Measurements from ENCODE around the gene GRM7.
A peak's percentile ranks its signal among the peaks of the same experiment; 100 is the strongest.

GRM7 gene

DNA sequence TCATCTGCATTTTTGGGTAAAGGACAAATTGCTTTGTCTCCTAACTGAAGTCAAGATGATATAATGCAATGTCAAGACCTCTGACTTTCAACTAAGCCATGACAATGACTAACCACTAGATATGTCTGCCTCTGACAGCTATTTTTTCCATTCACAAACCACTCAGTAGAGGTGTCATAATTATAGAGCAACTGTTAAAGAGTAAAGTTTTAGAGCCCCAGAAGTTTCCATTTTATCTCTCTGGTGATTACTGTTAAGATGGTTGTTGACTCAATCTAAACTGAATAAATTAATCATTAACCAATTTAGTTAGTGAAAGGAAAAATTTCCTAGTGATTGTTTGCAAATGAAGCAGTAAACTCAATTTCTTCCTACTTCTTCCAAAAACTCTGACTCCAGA lies 779.9 kb downstream of the GRM7 start:
- no peak for DNase-seq

DNA sequence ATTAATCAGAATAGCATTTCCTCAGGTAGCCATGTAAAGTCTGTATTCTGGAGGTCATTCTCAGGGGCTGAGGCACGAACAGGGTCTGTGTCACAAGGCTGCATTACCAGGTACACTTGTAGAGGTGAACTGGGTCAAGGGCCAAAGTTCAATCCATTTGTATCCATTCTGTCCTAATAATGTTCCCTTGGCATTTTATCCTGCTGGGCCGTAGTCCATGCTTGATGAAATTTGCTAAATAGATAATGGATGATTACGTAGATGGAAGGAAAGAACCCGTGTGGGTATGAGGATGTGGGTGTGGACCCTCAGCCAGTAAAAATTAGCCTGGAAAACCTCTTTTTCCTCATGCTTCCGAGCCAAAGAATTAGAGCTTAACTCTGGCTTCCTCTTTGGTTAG lies 785.9 kb downstream of the GRM7 start:
- DNase-seq: no peak

DNA sequence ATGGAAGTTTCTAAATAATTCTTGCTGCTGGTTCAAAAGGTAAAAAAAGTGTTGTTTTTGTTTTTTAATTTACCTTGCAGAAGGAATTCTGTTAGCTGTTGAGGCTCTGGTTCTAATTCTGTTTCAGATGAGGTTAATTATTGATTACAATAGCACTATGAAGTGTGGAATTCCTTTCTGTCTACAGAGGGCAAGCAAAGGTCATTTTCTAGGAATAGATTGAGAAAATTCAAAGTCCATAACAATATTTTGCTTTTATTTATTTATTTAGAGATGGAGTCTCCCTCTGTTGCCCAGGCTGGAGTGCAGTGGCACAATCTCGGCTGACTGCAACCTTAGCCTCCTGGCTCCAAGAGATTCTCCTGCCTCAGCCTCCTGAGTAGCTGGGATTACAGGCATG lies 789.6 kb downstream of the GRM7 start:
- DNase-seq: no peak

DNA sequence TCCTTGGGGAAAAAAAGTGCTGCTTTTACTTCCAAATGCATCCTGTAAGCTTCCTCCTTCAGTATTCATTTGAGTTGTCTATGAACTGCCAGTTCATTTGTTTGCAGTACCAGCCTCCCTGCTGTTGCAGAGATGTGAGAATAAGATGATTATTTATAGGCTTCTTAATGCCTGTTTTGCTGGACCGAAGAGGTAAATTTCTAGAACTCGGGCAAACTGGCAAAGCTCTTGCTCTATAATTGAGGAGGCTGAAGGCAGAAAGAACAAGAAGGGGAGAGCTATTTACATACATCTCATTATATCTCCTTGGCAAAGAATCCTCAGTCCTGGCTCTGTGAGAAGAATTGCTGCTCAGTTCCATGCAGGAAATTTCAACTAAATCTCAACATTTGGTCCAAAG lies 790.4 kb downstream of the GRM7 start:
- peak in 10 of 56 donors; percentile 3 to 31 (median 8) for DNase-seq

DNA sequence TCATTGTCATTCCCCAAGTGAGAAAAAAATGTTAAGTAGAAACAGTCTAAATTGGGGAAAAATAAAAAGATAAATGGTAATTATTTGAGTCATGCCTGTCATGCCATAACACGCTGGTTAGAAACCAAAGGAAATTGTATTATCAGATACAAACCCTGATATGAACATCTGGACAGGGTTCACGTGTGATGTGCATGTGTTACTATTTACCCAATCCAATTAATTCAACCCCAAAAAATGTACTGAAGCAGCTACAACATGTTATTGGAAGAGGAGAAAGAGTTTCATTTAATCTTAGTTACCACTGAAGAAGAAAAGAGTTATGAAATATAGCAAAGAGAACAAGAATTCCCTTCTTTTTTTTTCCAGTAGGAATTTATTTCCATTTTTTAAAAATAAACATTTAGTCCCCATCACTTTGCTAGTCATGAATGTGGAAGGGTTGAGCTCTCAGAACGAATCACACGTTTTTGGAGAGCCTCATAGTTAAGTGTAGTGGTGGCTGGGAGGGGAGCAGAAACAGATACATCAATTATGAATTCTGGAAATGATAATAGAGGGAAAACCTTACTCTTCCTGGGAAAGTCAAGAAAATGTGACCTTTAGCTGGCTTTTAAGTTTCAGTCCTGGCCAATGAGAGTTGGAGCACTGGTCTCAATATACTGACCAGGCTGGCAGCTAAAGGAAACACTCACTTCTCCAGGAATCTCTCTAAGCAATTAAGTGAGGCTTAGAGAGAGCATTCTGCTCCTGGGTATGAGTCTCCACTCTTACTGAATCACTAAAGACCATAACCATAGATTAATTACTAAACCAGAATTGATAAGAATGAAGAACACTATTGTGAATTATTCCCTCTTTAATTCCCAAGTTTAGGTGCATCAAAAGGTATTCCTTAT lies 796.5 kb downstream of the GRM7 start:
- DNase-seq: no peak

DNA sequence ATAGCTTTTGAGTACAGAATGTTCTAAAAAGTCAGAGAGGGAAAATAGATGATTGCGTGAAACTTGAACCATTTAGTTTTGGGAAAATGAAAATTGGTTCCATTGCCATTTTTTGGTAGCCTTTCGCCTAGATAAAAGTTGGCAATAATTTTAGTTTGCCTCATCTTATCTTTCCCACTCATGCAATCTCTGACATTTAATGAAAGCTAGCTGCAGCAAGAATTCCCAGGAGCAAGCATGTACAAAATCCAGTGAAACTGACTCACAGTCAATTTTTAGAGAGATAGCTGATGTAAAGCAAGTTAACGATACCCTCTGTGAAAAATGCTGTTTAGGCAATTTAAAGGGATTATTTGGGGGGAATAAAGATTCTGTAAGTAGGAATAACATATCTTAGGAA lies 797.4 kb downstream of the GRM7 start:
- no peak for DNase-seq

DNA sequence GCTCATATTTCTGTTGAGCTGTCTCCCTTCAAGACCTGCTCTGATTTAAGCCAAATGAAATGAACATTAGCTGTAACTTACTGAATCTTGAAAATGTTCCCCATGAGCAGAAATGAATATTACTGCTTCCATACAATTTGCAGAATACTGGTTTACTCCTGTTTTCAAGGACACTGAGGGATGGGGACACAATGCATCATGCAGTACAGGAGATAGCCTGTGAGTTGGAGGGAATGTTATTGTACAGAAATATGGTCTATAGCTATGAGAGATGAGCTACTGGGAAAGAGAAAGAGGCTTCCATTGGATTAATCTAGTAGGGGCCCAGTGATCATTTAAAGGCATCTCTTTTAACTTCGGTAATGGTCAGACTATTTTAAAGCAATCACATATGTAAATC lies 798.2 kb downstream of the GRM7 start:
- DNase-seq: no peak

DNA sequence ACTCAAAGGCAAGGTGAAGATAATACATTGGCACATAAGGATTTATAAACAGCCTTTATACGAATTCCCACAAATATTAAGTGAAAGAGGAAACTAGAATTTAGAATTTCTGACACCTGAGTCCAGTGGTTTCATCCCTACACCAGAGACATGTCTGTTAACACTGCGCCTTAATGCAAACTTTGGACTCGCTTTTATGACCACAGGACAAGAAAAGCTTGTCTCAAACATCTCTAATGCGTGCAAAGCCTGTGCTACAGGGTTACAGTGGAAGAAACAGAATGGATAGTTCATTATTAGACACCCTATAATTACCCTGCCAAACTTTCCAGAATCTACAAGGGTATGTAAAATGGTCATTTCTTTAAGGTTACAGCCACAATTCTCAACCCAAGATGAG lies 802.9 kb downstream of the GRM7 start:
- no peak for DNase-seq

DNA sequence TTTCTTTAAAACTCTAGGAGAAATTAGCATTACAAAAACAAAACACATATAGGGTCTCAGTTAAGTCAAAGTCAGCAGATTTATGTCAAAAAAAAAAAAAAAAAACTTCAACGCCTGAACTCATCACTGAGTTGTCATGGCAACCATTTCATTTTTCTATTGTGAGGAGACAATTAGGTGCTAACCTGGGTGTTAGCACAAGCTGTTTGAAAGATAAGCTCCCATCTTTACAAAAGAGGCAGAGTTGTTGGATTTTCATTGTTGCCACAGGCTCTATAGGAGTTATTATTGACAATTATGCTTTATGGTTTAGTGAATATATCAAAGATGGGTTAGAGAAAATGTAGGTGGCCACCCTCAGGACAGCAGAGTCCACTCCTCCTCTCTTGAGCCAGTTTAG lies 806.9 kb downstream of the GRM7 start:
- no peak for DNase-seq

DNA sequence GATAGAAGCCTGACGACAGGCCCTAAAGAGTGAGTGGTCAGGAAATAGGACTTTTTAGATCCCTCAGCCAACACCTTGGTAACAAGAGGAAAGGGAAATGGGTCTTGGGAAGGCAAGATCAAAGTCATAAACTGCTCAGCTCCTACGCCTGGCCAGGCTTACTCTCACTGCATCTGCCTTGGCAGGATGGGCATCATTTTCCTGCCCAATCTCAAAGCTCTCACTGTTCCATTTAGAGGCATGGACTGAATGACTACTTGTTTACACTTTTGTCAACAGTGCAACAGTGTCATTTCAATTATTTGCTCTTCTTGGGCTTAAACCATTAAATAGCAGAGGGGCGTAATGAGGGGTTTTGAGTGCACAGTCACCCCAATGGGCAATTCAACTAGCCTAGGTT lies 808.7 kb downstream of the GRM7 start:
- peak in 25 of 56 donors; percentile 2 to 65 (median 23) for DNase-seq

DNA sequence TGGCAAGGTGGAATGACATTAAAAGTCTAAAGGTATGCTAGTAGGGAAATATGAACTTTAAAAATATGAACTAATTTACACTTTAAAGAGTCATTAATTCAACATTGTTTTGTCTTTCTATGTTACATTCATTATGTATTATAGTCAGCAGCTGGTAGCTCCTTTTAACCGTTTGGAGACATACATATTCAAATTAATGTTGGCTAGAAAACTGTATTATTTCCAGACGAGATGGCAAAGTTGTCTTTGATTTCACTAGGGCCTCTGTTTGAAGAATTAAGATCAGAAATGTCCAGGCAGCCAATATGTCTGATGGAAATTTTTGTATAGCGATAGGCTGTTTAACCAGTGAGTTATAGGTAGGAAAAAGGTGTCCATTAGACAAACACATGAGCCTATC lies 817.6 kb downstream of the GRM7 start:
- DNase-seq: no peak

DNA sequence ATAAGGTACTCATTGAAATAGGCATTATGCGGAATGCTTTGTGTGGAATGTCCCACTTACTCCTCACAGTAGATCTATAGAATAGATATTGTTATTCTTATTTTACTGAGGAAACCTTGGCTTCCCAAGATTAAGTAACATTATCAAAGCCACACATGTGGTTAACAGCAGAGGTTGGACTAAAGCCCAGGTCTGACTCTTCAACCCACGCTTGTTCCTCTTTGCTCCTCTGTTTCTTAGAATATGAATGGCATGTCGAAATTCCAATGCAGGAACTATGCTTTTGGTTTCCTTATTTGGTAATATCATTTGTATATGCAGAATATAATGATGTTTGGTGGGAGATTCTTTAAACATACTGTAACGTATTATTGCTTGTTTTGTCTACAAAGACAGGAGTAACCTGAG lies 821.9 kb downstream of the GRM7 start:
- DNase-seq: no peak

DNA sequence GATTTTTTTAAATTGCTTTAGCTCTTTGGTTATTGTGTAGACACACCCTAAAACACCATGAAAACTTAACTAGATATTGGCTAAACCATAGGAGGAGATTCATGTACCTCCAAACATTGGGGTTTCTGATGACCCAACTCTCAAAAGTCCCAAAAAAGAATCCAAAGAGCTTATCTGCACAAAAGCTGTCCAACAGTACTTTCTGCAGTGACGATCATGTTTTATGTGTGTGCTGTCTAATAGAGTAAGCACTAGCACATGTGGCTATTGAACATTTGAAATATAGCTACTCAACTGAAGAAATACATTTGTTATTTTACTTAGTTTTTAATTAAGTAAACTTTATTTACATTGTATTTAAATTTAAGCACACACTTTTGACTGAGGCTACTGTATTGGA lies 822.5 kb downstream of the GRM7 start:
- no peak for DNase-seq

DNA sequence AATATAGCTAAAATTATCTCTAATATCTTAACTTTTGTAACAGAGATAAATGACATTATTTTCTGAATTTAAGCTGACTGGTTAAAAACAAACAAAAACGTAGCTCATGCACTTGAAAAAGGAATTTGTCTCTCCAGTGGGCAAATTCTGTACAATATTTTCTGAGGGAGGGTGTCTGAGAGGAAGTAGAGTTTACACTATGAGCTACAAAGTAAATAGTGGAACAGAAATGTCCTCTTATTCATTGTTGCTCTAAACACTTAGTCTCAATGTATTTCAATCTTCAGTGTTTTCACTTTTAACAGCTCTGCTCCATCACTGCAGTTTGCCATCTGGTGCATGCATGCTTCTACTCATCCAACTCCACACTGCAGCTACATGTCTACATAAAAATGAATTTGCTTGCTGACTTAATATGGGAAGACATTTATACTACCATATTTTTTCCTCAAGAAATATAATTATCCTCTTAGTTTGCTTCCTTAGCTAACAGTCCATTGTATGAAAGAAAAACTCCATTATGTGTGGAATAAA lies 823.3 kb downstream of the GRM7 start:
- DNase-seq: peak in 2 of 56 donors; percentile 14 to 16

DNA sequence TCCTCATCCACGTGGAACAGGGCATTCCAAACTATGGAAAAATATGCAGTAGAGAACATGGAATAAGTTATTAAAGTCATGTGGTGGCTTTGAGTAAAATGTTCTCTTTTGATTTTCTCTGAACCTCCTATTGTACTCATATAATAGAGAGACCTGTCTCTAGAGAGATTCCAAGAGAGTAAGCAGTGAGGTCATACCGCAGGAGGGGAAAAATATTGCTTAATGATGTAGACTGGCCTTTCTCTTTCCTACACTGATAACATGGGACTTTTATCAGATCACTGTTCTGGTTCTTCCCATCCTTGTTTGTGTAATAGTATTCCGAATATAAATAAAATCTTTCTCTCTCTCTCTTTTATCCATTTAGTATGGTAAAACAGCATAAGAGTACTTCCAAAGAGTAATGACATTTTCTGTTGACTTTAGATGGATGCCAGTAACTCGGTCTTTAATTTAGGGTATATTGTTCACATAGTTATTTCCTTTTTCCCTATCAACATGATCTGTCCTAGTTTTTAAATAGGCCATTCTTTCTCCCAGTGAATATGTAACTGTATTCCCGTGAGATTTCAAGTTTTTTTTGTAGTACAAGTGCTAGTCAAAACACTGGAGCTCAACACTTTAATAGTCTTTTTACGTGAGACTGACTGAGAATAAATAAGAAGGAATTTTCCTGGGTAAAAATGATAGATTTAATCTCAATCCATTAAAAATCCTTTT lies 826.7 kb downstream of the GRM7 start:
- DNase-seq: no peak

DNA sequence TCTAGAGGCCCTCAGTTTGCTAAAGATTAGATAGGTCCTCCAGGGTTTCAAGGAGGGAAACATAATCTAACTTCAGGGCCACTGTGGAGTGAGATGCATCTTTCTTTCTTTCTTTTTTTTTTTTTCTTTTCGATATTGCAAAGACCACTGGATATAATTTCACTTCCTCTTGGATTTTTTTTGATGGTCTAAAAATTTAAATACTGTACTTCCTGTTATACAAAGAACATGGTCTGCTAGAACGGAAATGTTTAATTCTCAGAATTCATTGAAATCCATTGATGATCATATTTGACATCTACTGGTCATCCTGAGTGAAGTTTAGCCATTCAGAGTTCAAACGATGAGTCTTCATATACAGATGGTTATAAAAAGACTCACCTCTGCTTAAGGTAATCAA lies 832.0 kb downstream of the GRM7 start:
- no peak for DNase-seq

DNA sequence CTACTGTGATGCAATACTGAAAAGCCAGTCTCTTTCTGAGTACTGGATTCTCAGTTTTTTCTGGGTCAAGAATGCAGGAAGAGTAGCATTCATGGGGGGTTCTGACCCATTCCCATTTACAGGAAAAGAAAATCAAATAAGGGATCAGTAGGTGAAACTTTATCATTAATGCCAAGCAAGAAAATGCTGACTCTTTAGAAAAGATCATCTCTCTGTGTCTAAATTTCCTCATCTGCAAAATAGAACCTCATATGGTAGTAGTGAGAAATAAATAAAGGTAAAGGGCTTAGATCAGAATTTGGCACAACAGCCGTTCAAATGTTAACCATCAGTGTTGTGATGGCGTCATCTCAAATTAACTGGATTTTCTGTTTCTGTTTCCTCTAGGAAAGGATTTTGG lies 833.1 kb downstream of the GRM7 start:
- DNase-seq: no peak

DNA sequence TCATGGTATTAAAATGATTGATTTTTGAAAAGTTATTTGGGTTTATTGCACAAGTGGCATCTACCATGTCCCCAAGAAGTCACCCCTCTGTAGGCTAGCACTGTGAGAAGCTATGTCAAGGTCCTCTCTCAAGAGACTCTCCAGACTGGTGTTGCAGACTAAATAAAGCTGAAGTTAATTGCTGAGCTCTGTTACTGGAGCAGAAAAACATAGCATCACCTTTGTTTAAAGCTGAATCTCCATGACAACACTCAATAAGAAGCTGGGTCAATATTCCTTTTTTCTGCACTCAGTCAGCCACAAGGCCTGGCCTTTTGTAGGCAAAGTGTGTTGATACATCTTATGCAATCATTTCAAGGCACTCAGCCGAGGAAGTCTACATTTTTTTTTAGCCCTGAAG lies 834.1 kb downstream of the GRM7 start:
- no peak for DNase-seq

DNA sequence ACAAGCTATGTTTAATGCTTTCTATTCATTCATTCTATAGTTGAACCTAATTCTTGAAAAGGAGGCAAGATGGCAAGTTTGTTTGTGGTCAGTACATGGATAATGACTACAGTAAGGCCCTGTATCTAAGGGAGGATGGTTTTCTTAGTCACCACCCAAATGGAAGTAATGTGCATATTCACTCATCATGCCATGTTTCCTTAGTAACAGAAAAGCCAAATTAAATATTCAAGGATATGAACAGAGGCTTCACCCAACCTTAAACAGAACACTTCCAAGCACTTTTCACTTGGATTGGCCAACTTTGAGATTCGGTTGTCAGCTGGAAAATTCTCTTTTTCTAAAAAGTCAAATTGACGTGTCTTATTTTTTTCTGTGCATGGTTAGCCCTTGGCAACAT lies 835.4 kb downstream of the GRM7 start:
- DNase-seq: no peak

DNA sequence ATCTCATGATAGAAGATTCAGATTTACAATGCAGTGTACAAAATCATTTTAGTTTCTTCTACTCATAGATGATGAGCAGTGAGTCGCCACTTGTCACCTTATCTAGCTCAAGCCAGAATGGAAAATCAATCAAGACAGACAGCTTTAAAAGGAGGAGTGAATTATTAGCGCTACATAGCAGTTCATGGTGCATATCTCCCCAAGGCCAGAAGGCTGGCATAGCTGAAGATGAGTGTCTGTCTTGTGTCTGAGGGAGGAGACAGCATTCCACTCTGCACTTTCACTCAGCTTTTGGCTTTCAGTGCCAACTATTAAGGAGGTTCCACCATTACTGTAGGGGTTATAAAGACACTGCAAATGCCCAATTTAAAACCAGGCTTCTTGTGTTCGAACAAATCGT lies 836.6 kb downstream of the GRM7 start:
- no peak for DNase-seq

DNA sequence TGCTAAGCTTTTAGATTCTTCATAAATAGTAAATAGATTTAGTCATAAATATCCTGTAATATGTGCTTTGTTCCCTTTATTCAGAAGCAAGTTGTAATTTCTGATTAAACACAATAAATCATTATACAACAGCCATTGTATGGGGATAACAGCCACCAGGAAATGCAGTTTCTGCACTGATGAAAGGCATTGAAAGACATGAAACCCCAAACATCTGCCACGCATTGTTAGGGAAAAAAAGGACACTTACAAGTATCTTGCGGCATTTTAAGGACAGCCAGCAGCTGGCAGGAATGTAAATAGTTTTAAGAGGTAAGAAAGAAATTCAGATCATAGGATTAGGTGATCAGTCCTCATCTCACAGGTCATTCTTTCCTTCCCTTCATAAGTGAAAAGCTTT lies 839.6 kb downstream of the GRM7 start:
- no peak for DNase-seq

DNA sequence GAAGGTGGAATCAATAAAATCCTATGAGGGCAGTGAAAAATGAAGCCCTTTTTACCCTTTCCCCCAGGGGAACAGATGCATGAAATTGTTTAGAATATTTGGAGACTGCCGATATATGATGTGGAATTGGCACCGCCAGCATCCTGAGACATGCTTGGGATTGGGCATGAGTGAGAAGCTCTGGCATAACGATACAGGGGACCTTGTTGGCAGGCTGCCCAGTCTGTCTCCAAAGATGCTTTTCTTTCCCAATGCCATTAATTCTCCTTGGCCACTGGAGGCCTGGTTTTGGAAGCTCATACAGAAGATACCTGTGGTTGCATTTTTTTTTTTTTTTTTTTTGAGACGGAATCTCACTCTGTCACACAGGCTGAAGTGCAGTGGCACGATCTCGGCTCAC lies 840.1 kb downstream of the GRM7 start:
- peak in 2 of 56 donors; percentile 1 to 33 for DNase-seq

DNA sequence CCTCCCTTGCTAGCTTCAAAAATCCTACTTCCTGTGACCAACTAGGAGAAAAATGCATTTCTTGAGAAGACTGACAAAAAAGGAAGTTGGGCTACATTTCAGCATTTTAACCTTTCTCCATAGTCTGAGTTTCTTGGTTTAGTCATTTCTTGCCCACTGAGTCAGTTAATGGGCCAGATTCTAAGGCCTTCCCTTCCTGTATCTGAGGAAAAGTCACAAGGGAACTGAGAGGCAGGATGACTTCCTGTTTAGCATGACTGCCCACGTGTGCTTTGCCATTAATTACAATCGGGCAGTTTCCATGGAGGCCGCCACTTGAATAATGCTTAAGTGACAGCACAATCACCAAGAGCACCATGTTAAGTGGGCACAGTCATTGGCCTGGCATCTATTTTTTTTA lies 846.3 kb downstream of the GRM7 start:
- no peak for DNase-seq

All from amygdala (tissue), 56 donors.